T-helper 1 cell (primary cell): ENCODE data around the gene HAND2.

Source experiments
- DNase-seq, 5 donors: peaks; one replicate each; pipeline ENCODE4 v3.0.0-alpha.2; 2012 to 2020

HAND2 gene

DNA sequence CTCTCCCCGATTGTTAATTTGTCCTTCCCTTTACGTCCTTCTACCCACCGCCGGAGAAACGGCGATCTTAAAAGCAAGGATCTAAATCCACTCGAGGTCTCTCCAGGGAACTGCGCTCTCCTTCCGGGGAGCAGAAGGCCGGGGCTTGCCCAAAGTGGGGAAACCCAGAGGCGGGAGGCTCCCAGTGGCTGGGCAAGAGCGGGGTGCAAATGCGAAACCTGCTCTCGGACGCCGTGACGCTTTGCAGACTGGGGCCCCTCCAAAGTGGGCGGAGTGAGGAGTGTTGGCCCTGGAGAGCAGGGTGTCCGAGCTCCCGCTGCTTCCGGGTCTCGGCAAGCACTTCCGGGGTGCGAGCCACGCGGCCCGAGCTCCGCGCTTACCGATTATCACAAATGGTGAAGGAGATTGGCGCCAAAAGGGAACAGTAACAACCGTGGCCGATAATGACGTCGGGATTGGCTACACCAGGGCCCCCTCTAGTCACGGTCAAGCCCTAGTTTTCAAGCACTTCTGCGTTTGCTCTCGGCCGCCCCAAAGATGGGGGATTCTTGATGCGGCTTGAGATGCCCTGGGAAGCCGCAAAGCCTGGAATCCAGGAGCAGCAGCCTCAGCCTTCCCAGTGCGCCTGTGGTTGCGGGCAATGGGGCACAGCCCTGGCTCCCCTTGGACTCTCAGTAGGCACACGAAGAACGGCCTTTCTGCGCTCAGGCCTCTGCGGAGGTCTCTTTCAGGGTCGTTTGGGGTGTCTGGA, 29.0 kb downstream of the HAND2 start:
- no peak for DNase-seq

GRCh38 chr4:173499658-173500535, 30.1 kb downstream of the HAND2 start:
- DNase-seq: no peak

GRCh38 chr4:173498771-173499170, 31.3 kb downstream of the HAND2 start:
- no peak for DNase-seq

DNA sequence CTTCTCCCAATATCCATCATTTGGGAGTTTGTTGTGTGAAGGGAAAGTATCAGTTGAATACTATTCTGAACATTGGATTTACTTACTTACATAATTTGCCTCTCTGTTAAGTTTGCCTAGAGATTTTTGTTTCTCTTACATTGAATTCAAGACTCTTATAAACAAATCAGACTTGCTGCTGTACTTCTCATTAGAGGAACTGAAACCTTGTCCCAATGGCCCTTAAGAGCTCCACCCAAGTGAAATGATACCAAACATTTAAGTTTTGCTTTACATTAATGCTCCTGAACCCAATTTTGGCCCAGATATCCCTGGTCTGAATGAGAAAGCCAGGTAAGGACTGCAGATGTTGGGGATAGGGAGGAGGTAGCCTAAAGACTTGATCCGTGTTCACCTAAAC, 32.0 kb downstream of the HAND2 start:
- no peak for DNase-seq

GRCh38 chr4:173494013-173494970, 35.7 kb downstream of the HAND2 start:
- DNase-seq: peak in 3 of 5 donors; percentile 35 to 77 (median 54)

DNA sequence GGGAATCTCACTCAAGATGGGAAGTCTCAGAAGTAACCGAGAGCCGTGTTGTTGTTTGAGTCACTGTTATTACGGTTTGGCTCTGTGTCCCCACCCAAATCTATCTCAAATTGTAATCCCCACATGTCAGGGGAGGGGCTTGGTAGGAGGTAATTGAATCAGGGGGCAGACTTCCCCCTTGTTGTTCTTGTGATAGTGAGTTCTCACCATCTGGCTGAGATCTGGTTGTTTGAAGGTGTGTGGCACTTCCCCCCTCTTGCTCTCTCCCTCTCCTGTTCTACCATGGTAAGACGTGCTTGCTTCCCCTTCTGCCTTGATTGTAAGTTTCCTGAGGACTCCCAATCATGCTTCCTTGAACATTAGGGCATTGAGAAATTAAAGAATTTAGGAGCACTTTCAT, 37.0 kb downstream of the HAND2 start:
- no peak for DNase-seq

DNA sequence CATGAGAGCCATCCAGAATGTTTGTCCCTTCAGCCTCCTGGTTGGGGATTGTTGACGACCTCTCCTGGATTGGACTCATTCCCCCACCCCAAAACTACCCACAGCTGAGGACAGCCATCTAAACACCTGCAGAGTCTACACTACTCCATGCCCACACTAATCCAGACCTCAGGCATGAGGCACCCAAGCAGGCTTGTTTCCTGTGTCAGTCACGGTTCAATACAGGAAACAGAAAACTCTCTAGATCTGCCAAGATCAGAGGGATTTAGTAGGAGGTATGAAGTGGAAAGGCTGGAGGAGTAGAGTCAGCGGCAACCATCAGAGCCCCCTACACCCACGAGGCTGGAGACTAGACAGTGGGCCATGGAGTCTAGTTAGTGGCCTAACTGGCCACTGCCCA, 37.7 kb downstream of the HAND2 start:
- no peak for DNase-seq

- no peak for DNase-seq
Measured at GRCh38 chr4:173490817-173491528, 39.1 kb downstream of the HAND2 start.

DNA sequence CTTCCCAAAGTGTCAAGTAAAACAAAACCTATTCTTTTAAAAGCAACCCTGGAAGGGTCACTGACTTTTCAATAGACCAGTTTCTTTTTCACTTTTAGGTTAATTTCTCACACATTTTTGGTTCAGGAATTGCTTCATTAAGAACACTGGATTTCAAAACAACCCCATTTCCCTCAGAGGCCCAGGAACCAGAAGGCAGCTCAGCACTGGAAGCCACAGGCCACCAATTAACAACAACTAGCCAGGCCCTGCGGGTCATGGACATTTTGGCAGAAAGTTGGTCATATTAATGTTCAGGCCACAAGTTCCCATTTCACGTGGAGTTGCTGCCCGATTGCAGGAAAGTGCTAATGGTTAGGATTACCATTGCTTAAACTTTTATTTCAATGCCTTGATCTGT, 39.8 kb downstream of the HAND2 start:
- no peak for DNase-seq

DNA sequence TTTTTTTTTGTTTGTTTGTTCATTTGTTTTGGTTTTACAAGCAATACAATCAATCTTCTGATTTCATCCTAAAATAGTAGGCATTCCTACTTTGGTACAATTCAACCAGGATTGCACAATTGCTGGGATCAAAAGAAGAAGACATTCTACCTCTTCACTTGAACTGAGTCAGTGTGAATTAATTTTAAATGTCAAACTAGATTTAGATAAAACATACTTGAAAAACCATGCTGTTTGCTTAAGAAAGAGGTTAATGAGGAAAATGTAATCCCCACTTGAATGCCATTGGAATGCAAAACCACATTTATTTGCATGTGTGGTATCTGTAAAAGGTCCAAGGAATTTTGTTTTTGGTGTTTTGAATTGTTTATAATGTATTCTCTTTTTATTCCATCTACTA, 40.5 kb downstream of the HAND2 start:
- no peak for DNase-seq

DNA sequence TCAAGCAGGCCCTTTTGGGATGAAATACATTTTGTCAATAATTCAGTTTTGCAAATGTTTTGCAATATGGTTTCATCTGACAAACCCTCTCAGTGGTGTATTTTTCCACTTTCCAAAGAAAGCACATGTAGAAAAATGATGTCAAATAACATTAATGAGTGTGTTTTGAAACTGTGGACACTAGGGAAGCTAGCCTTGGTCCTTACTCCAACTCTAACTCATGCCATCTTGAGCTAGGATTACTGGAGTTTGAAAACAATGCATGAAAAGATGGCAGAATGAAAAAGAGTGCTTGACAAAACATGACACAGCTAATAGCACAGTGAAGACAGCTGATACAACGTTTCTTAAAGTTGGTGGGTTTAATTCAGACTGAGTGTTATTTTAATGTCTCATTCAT, 41.4 kb downstream of the HAND2 start:
- no peak for DNase-seq

DNA sequence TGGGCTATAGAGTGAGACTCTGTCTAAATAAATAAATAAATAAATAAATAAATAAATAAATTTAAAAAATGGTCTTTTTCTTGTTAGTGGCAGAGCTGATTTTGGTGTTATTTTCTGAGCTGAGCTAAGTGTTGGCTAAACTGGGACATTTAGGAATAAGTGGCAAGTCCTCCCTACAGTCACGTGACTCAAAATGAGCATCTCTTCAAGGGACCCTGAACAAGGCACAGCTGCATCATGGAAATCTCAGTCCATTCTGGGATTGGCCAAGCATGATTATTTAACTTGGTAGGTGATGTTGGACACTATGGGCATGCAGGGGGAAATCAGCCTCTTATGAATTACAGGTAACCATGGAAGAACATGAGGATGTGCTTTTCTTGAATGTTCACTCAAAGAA, 42.0 kb downstream of the HAND2 start:
- no peak for DNase-seq

- no peak for DNase-seq
Measured at GRCh38 chr4:173486714-173487392, 43.2 kb downstream of the HAND2 start.

- no peak for DNase-seq
Measured at GRCh38 chr4:173485164-173485563, 44.9 kb downstream of the HAND2 start.

DNA sequence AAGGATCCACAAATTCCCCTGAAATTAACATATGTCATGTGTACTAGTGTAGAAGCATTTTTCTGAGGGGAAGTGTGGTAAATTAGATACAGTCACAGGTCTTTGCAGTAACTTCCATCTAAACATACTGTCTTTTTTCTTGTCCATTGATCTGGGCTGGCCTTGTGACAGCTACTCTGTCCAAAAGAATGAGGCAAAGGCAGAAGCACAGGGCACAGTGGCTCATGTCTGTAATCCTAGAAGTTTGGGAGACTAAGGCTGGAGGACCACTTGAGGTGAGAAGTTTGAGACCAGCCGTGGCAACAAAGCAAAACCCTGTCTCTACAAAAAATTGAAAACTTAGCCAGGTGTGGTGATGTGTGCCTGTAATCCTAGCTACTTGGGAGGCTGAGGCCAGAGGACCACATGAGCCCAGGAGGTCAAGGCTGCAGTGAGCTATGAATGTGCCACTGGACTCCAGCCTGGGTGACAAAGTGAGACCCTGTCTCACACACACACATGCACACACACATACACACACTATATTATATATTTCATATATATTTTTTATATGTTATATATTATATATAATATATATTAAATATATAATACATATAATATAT, 47.6 kb downstream of the HAND2 start:
- DNase-seq: no peak

DNA sequence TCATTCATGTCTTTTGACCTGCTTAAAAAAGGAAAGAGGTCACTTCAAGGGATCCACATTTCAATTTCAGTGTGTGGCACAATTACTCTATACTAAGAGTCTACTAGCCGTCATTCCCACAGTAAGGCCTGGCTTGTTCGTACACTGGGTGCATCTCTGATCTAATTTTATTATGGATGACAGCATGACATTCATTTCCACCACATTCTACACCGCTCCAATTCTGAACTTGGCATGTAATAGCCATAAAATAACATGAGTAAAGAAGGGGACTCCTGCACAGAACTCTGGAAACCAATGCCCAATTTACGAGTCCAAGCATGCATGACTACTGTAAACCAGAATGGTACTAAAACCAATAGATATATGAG, 51.1 kb downstream of the HAND2 start:
- DNase-seq: no peak

DNA sequence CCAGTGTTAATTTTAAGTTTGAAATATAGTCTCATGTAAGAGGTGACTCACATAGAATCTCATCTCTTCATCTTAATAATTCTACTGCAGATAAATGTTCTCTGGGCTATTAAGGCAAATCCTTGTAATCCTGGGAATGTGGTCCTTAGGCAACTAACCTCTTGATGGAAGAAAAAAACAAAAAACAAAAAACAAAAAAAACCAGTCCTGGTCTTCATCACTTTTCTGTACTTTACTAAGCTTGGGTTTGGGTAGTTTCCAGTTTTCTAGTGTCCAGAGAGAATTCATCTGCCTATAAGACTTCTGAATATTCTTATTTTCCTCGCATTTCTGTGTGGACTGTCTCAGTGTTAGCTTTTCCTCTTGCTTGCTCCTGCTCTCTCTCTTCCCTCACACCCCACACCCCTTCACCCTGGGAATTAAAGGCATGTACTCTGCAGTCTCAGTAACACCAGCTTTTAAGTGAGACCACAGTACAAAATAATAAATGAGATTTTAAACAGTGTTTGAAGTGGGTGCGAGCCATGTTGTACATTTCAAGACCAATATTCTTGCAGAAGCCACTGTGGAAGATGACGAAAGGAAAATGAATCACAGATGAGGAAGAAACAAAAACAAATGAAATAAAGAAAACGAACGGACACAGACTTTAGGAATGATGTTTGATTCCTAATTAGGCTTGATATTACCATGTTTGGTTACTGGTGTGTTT, 51.7 kb downstream of the HAND2 start:
- no peak for DNase-seq

GRCh38 chr4:173477016-173477415, 53.0 kb downstream of the HAND2 start:
- no peak for DNase-seq
